Stimulated activated CD4-positive, alpha-beta T cell treated with anti-CD3 and anti-CD28 coated beads, Interleukin-15, amount 100 ng/mL, for 48 hours (primary cell): Measurements from ENCODE around the gene NEAT1.

Experiments used
- DNase-seq, 2 donors: peaks; one replicate each; pipeline ENCODE4 v3.0.0-alpha.2; 2020; ENCODE audit warnings: low read depth in 2 of 2

NEAT1 gene

GRCh38 chr11:65433657-65434056, 11.1 kb downstream of the NEAT1 start:
- DNase-seq: no peak

DNA sequence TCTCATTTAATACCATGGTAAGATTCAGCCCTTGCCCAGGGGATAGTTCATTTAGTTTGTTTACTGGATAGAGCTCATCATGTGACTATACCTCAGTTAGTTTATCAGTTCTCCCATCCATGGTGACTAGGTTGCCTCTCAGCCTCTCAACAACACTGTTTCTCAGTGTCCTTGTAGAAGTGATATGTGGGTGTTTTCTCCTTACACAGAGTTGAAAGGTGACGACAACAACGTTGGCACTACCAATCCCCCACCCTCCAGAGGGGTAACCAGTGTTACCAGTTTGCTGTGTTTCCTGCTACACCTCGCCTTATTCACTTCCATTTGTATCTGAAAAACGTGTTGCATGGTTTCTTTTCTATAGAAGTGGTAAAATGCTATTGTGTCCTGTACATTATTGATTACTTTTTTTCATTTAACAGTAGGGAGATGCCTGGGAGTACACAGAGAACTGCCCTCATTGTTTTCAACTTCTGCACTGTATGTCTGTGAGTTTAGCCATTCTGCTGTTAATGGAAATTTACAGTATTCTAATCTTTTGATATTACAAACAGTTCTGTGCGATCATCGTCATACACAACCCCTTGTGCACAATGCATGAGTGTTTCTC, 11.6 kb downstream of the NEAT1 start:
- DNase-seq: no peak

DNA sequence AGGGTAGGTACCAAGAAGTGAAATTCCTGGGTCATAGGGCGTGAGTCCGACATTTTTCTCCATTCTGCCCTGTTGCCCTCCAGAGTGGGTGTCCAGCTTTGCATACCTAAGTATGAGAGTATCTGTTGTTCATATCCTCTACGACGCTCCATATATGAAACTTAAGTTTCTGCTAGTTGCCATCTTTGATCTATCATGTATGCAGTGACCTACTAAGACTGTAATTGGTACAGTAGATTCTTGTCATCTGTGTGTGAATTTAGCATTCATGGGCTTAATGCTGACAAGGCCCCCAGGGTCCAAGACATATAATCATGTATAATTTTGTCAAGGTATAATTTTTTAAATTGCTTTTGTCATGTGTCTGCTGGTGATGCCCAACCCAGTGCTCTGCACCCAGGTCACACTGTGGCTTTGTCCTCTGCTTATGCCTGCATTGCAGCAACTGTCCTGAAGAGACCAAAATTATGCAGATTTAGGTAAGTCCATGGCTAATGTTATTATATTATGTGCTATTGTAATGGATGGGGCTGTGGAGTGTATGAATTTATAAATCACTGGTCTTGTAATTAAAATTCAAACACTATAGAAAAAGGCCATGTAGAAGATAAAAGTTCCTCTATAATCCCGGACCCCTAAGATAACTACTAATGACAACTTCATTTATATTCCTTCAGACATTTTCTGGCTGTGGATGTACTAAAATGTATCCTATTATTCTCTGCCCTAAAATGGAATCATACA, 12.2 kb downstream of the NEAT1 start:
- DNase-seq: no peak

- no peak for DNase-seq
Measured at GRCh38 chr11:65435411-65435931, 12.9 kb downstream of the NEAT1 start.

DNA sequence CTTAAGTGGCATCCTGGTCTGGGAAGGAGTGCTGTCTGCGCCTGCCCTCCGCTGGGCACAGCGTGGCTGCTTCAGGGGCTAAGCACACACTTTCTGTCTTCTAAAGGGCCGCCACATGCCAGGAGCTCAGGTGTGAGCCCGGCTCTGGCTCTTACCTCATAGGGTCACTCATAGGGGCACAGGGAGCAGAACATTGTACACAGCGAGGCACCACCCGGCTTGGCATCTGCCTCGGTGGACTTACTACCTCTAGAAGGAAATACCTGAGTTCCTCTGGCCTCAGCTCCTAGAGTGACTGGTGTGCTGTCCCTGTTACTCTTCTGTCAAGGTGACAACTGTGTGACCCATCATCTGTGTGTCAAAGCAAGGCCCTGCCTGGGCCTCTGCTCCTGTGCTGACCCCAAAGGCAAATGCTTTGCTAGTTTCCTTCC, 13.4 kb downstream of the NEAT1 start:
- no peak for DNase-seq

DNA sequence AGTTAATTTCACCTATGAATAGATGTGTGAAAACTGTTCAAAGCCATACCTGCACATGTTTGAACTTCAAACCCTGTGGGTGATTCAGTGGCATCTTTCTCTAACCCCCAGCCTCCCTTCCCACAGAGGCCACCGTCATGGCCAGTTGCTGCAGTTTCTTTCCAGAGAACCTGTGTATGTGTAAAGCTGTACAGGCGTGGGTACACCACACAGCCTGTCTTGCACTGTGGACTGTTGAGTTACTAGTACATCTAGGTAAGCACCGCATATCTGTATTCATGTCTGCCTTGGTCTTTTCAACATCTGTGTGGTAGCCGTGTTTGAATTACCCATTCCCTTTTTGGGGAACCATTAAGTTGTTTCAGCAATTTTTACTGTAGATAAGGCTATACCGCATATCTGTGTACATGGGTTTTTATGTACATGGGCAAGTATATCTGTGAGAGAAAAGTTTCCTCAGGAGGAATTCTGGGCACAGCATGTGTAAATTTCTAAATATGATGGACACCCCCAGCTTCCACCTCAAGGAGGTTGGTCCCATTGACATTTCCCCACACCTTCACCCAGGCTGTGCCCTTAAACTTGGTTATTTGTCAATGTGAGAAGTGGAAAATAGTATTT, 13.9 kb downstream of the NEAT1 start:
- no peak for DNase-seq

DNA sequence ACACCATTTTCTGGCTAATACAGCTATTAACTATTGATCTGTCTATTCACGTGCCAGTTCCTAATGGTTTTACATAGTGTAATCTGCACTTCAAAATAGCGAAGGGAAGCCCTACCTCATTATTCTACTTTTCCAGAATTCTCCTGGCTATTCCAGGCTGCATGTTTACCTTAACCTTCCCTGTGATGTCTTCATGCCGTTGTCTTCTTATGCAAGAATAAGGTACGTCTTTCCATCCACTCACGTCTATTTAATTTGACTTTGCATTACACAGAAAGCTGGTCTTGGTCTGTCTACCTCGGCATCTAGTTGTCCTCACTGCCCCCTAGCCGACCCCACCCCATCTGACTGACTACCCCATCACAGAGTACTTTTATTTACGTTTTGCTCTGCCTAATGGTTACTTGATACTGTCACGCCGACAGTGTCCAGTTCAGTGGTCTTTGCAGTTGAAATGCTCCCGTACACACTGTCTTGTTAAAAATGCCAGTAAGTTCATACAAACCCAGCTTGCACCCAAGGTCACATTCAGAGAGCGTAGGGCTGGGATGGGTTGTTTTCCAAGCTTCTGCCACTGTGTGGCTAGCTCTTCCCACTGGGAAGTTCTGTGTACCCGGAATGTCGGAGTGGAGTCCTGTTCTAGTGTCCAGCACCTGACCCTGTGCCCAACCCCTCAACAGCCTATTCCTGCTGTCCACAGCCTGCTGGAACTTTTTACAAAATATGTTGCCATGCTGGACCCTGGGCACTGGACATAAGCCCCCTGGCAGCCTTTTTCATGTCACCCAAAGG, 15.0 kb downstream of the NEAT1 start:
- no peak for DNase-seq

- no peak for DNase-seq
Measured at GRCh38 chr11:65438257-65439151, 15.9 kb downstream of the NEAT1 start.

DNA sequence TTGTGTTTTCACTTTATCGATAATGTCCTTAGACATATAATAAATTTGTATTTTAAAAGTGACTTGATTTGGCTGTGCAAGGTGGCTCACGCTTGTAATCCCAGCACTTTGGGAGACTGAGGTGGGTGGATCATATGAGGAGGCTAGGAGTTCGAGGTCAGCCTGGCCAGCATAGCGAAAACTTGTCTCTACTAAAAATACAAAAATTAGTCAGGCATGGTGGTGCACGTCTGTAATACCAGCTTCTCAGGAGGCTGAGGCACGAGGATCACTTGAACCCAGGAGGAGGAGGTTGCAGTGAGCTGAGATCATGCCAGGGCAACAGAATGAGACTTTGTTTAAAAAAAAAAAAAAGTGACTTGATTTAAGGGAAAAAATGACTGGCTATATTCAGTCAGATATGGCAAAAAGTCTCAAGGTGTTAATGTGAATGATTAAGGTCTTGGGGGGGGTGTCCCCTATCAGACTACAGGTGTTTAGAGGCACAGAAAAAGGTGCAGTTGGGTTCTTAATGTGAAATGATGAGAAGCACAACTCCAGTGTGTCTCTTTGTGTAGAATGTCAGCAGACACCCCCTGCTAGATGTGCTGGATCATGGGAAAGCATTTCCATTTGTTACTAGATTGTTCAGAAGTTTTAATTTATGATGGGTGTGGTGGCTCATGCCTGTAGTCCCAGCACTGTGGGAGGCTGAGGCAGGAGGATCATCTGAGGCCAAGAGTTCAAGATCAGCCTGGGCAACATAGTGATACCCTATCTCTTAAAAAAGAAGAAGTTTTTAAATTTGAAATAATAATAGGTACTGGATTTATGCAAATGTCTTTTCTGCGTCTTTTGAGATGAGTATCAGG, 17.0 kb downstream of the NEAT1 start:
- no peak for DNase-seq

- no peak for DNase-seq
Measured at GRCh38 chr11:65440831-65441499, 18.4 kb downstream of the NEAT1 start.

DNA sequence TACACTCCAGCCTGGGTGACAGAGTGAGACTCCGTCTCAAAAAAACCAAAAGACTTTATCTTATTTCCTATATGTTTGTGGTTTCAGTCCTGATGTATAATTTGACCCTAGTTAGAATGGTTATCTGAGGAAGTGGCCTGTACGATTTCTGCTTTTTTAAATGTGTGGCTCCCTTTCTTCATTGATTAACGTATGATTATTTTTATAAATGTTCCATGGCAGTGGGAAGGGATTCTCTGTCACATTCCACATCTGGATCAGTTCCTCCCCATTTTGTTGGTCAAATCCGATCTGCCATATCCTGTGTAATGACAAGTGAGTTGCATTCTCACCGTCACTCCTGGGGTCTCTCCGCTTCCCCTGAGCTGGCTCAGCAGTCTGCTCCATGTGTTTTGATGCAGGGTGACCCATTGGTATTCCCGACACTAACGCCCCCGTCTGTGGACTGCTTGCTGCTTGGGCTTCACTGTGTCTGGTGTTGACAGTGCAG, 20.3 kb downstream of the NEAT1 start:
- no peak for DNase-seq

DNA sequence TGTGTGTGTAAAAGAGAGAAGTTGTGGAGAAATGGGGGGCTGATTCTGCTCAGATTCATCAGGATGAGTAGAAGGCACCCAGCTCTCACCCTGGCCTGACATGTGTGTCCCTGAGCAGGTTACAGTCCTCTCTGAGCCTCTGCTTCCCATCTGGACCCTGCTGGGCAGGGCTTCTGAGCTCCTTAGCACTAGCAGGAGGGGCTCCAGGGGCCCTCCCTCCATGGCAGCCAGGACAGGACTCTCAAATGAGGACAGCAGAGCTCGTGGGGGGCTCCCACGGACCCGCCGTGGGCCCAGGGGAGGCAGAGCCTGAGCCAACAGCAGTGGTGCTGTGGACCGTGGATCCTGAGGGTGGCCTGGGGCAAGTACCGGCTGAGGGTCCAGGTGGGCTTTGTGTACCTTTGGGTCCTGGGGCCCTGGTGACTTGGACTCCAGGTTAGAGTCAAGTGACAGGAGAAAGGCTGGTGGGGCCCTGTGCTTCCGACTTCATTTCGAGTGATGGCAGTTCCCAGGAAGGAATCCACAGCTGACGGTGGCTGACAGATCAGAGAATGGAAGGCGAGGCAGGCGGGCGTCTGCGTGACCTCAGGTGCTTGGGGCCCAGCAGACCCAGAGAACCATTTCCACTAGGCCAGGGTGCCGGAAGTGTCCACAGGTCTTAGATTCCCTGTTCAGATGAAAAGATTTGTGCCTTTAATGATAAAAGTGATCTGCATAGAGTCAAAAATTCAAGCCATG, 21.9 kb downstream of the NEAT1 start:
- no peak for DNase-seq

DNA sequence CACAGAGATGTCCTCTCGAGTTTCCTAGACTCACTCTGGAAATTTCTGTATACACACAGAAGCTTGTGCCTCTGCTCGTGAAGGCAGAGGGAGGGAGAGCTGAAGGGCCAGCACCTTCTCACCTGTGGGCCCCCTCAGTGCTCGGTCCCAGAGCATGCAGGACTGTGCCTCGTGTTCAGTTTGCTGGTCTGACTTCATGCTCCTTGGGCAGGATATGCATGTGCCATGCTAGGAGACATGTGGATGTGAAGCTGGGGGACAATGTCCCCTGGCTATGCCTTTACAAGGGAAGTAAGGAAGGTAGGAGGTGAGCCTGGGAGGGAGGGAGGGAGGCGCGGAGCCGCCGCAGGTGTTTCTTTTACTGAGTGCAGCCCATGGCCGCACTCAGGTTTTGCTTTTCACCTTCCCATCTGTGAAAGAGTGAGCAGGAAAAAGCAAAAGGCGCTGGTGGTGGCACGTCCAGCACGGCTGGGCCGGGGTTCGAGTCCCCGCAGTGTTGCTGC, 22.6 kb downstream of the NEAT1 start:
- DNase-seq: no peak

- no peak for DNase-seq
Measured at GRCh38 chr11:65445604-65446445, 23.2 kb downstream of the NEAT1 start.

- no peak for DNase-seq
Measured at GRCh38 chr11:65446446-65447277, 24.1 kb downstream of the NEAT1 start.

DNA sequence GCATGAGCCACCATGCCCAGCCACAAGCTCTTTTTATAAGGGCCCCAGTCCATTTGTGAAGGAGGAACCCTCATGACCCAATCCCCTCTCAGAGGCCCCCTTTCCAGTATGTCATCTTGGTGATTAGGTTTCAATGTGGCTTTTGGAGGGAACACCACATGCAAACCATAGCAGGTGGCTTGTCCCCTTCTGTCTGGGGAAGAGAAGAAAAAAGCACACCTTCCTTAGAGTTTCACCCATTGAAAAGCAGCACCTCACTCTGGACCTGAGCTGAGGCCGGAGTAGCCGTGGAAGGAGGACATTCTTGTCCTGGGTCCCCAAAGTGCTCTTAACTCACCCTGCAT, 25.4 kb downstream of the NEAT1 start:
- no peak for DNase-seq
